ENCODE results near the gene HBE1. TPM values are rescaled to one million over a fixed set of nuclear protein-coding genes. Genes with fewer than 3 reads are reported as not detected.

HBE1 gene
- total and polyA plus RNA-seq, 2 experiments from 2014 or later: not detected

GRCh38 chr11:5247472-5248192 lies 22.1 kb downstream of the HBE1 start:
- no peaks in the 10 kb centered on the region for H3K36me3 ChIP-seq (ENCODE audit: low read depth)
- H4K20me1 ChIP-seq (ENCODE audit: insufficient read depth): no peaks in the 10 kb centered on the region
- no peaks in the 10 kb centered on the region for H3K4me1 ChIP-seq (ENCODE audit: insufficient read depth)
- in situ Hi-C loops (cut with MboI): no loop called here
- WGBS, 2 experiments (ENCODE audit: low coverage in 1 of 2, low lambda C conversion rate in 2 of 2, missing lambda C conversion rate in 2 of 2): 23 to 24% methylated on average over 3 of the region's 3 CpGs
- H3K9me3 ChIP-seq (ENCODE audit: low read depth): no peaks in the 10 kb centered on the region
- no peaks in the 10 kb centered on the region for H3K27me3 ChIP-seq (replicated peaks; ENCODE audit: insufficient read depth)
- H3K79me2 ChIP-seq (ENCODE audit: insufficient read depth): no peaks in the 10 kb centered on the region
- no peaks in the 10 kb centered on the region for H3F3A ChIP-seq (ENCODE audit: insufficient read depth)
- TF ChIP-seq EZH2phosphoT487 (IDR thresholded peaks at IDR 0.05; ENCODE audit: insufficient read depth, low read depth) (no peak), EZH2 (IDR thresholded peaks at IDR 0.05; ENCODE audit: insufficient read depth, poor library complexity, severe bottlenecking) (no peak)
- H3K9ac ChIP-seq: no peak overlapping the region
- H2AFZ ChIP-seq: no peak overlapping the region
- no peak overlapping the region for H3K4me3 ChIP-seq
- no peaks in the 10 kb centered on the region for H3K9me2 ChIP-seq (ENCODE audit: insufficient read depth)
- no peak overlapping the region for H3K27ac ChIP-seq
- peak; percentile 42 for DNase-seq
- no peak overlapping the region for H3K4me2 ChIP-seq (ENCODE audit: unreplicated experiment)

GRCh38 chr11:5246772-5247471 lies 22.8 kb downstream of the HBE1 start:
- H3K4me1 ChIP-seq (ENCODE audit: insufficient read depth): no peaks in the 10 kb centered on the region
- no peak overlapping the region for H2AFZ ChIP-seq
- no peak for TF ChIP-seq EZH2 (IDR thresholded peaks at IDR 0.05; ENCODE audit: insufficient read depth, poor library complexity, severe bottlenecking)
- TF ChIP-seq EZH2phosphoT487 (IDR thresholded peaks at IDR 0.05; ENCODE audit: insufficient read depth, low read depth): no peak
- no peak overlapping the region for H3K9ac ChIP-seq
- H3K4me3 ChIP-seq: no peak overlapping the region
- no peak overlapping the region for H3K4me2 ChIP-seq (ENCODE audit: unreplicated experiment)
- no peaks in the 10 kb centered on the region for H3K9me2 ChIP-seq (ENCODE audit: insufficient read depth)
- no peaks in the 10 kb centered on the region for H3F3A ChIP-seq (ENCODE audit: insufficient read depth)
- H3K27me3 ChIP-seq (replicated peaks; ENCODE audit: insufficient read depth): no peaks in the 10 kb centered on the region
- in situ Hi-C loops (cut with MboI): no loop called here
- H4K20me1 ChIP-seq (ENCODE audit: insufficient read depth): no peaks in the 10 kb centered on the region
- 59 to 69% methylated on average over 6 of the region's 6 CpGs for WGBS, 2 experiments (ENCODE audit: low coverage in 1 of 2, low lambda C conversion rate in 2 of 2, missing lambda C conversion rate in 2 of 2)
- peak; percentile 17 for DNase-seq
- no peaks in the 10 kb centered on the region for H3K36me3 ChIP-seq (ENCODE audit: low read depth)
- H3K9me3 ChIP-seq (ENCODE audit: low read depth): no peaks in the 10 kb centered on the region
- no peaks in the 10 kb centered on the region for H3K79me2 ChIP-seq (ENCODE audit: insufficient read depth)
- H3K27ac ChIP-seq: no peak overlapping the region

GRCh38 chr11:5245155-5245554 lies 24.6 kb downstream of the HBE1 start:
- in situ Hi-C loops (cut with MboI): no loop called here
- no peaks in the 10 kb centered on the region for H3K9me3 ChIP-seq (ENCODE audit: low read depth)
- H3K9me2 ChIP-seq (ENCODE audit: insufficient read depth): no peaks in the 10 kb centered on the region
- no peak overlapping the region for H3K27ac ChIP-seq
- no peaks in the 10 kb centered on the region for H3K36me3 ChIP-seq (ENCODE audit: low read depth)
- H3K9ac ChIP-seq: no peak overlapping the region
- no peaks in the 10 kb centered on the region for H3K79me2 ChIP-seq (ENCODE audit: insufficient read depth)
- H2AFZ ChIP-seq: no peak overlapping the region
- H3K4me3 ChIP-seq: no peak overlapping the region
- TF ChIP-seq EZH2phosphoT487 (IDR thresholded peaks at IDR 0.05; ENCODE audit: insufficient read depth, low read depth) (no peak), EZH2 (IDR thresholded peaks at IDR 0.05; ENCODE audit: insufficient read depth, poor library complexity, severe bottlenecking) (no peak)
- WGBS, 2 experiments (ENCODE audit: low coverage in 1 of 2, low lambda C conversion rate in 2 of 2, missing lambda C conversion rate in 2 of 2): 43 to 52% methylated on average over 2 of the region's 2 CpGs
- no peak overlapping the region for H3K4me2 ChIP-seq (ENCODE audit: unreplicated experiment)
- H3F3A ChIP-seq (ENCODE audit: insufficient read depth): no peaks in the 10 kb centered on the region
- no peaks in the 10 kb centered on the region for H3K4me1 ChIP-seq (ENCODE audit: insufficient read depth)
- no peaks in the 10 kb centered on the region for H3K27me3 ChIP-seq (replicated peaks; ENCODE audit: insufficient read depth)
- no peak for DNase-seq
- no peaks in the 10 kb centered on the region for H4K20me1 ChIP-seq (ENCODE audit: insufficient read depth)

GRCh38 chr11:5243816-5244180 lies 25.9 kb downstream of the HBE1 start:
- Histone ChIP-seq H2AFZ (no peak overlapping the region), H3K27me3 (replicated peaks; ENCODE audit: insufficient read depth) (no peaks in the 10 kb centered on the region), H3F3A (ENCODE audit: insufficient read depth) (no peaks in the 10 kb centered on the region), H3K36me3 (ENCODE audit: low read depth) (no peaks in the 10 kb centered on the region), H3K9ac (no peak overlapping the region), H3K79me2 (ENCODE audit: insufficient read depth) (no peaks in the 10 kb centered on the region), H3K27ac (no peak overlapping the region), H3K4me3 (no peak overlapping the region), H4K20me1 (ENCODE audit: insufficient read depth) (no peaks in the 10 kb centered on the region), H3K9me2 (ENCODE audit: insufficient read depth) (no peaks in the 10 kb centered on the region), H3K4me2 (ENCODE audit: unreplicated experiment) (no peak overlapping the region), H3K4me1 (ENCODE audit: insufficient read depth) (no peaks in the 10 kb centered on the region), H3K9me3 (ENCODE audit: low read depth) (no peaks in the 10 kb centered on the region)
- DNase-seq: no peak
- 50 to 51% methylated on average over 4 of the region's 4 CpGs for WGBS, 2 experiments (ENCODE audit: low coverage in 1 of 2, low lambda C conversion rate in 2 of 2, missing lambda C conversion rate in 2 of 2)
- TF ChIP-seq EZH2 (IDR thresholded peaks at IDR 0.05; ENCODE audit: insufficient read depth, poor library complexity, severe bottlenecking) (no peak), EZH2phosphoT487 (IDR thresholded peaks at IDR 0.05; ENCODE audit: insufficient read depth, low read depth) (no peak)
- in situ Hi-C loops (cut with MboI): no loop called here

All from GM23248 (cell line).